SK-N-SH treated with all-trans-retinoic acid at 6 μM for 48 hours (cell line): ENCODE data around the gene ARHGEF10L.

Source experiments
- ARNTL ChIP-seq: fragments of 450-650 bp; formaldehyde crosslinking; IDR thresholded peaks from 2 replicates; pipeline ENCODE4 v1.5.0; 2020; ENCODE audit warnings: low read depth, mild to moderate bottlenecking, moderate library complexity, borderline replicate concordance
- TF ChIP-seq, protein P1 (sequence below): fragments of 250-450 bp; sonication (Bioruptor Pico); IDR thresholded peaks from 2 replicates; pipeline ENCODE4 v1.5.0; 2020; ENCODE audit warnings: mild to moderate bottlenecking, moderate library complexity

DNA sequence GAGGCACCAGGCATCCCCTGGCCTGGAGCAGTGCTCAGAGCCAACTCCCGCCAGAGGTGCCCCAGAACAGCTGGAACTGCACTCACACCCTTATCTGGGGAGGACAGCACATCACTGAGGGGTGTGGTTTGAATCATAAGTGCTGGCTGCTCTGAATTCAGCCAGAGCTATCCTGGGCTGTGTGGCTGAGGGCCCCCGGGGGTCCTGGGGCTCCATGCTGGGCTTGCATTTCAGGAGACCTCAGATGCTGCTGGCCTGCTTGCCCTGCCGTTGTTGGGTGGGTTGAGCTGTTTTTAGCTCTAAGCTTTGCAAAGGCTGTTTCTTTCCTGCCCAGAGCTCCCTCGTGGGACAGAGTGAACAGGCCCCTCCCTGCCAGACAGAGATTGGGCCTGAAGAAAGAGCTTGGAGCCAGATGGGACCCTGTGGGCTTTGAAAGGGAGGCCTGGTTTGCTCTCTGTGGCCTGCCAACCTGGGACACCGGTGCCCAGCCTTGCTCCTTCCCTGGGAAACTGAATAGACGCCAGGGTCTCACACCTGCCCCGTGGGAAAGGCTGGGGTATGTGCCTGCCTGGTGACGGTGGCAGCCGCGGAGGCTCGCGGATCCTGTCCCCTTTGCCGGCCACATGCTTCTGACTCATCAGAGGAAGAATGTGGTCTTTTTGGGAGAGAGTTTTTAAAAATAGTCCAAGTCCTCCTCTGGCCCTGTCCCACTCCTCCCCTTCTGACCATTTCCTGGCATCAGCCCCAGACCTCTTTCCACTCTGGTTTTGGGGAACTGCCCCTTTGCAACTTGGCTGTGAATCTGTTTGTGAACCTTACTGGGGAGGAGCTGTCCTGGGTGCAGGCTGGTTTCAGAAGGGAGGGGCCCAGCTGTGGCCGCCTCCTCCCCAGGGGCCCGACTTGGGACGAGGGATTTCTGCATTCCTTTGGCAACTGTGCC, 30.0 kb downstream of the ARHGEF10L start:
- TF ChIP-seq, protein P1, sequence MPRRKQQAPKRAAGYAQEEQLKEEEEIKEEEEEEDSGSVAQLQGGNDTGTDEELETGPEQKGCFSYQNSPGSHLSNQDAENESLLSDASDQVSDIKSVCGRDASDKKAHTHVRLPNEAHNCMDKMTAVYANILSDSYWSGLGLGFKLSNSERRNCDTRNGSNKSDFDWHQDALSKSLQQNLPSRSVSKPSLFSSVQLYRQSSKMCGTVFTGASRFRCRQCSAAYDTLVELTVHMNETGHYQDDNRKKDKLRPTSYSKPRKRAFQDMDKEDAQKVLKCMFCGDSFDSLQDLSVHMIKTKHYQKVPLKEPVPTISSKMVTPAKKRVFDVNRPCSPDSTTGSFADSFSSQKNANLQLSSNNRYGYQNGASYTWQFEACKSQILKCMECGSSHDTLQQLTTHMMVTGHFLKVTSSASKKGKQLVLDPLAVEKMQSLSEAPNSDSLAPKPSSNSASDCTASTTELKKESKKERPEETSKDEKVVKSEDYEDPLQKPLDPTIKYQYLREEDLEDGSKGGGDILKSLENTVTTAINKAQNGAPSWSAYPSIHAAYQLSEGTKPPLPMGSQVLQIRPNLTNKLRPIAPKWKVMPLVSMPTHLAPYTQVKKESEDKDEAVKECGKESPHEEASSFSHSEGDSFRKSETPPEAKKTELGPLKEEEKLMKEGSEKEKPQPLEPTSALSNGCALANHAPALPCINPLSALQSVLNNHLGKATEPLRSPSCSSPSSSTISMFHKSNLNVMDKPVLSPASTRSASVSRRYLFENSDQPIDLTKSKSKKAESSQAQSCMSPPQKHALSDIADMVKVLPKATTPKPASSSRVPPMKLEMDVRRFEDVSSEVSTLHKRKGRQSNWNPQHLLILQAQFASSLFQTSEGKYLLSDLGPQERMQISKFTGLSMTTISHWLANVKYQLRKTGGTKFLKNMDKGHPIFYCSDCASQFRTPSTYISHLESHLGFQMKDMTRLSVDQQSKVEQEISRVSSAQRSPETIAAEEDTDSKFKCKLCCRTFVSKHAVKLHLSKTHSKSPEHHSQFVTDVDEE (CRISPR knock-in tag): no peak
- TF ChIP-seq ARNTL (CRISPR knock-in tag): no peak
